Non-pigmented ciliary epithelial cell (primary cell): ENCODE results near the gene TMEM201.
"Not testable (repeated sequence)": the region's sequence is repeated elsewhere in the genome, so short reads cannot be mapped to it uniquely, and the experiment has no call there.

Experiments used
- DNase-seq: peaks from one replicate; pipeline ENCODE4 v3.0.0-alpha.2; 2010; ENCODE audit warnings: low read depth

Gene TMEM201, protein sequence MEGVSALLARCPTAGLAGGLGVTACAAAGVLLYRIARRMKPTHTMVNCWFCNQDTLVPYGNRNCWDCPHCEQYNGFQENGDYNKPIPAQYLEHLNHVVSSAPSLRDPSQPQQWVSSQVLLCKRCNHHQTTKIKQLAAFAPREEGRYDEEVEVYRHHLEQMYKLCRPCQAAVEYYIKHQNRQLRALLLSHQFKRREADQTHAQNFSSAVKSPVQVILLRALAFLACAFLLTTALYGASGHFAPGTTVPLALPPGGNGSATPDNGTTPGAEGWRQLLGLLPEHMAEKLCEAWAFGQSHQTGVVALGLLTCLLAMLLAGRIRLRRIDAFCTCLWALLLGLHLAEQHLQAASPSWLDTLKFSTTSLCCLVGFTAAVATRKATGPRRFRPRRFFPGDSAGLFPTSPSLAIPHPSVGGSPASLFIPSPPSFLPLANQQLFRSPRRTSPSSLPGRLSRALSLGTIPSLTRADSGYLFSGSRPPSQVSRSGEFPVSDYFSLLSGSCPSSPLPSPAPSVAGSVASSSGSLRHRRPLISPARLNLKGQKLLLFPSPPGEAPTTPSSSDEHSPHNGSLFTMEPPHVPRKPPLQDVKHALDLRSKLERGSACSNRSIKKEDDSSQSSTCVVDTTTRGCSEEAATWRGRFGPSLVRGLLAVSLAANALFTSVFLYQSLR

GRCh38 chr1:9588551-9589143 lies at the start of gene TMEM201:
Gene TMEM201, plus strand, starts transcription at chr1:9588911. Its CDS starts 20 bp downstream, at chr1:9588931.
- peak; percentile 23 for DNase-seq

DNA sequence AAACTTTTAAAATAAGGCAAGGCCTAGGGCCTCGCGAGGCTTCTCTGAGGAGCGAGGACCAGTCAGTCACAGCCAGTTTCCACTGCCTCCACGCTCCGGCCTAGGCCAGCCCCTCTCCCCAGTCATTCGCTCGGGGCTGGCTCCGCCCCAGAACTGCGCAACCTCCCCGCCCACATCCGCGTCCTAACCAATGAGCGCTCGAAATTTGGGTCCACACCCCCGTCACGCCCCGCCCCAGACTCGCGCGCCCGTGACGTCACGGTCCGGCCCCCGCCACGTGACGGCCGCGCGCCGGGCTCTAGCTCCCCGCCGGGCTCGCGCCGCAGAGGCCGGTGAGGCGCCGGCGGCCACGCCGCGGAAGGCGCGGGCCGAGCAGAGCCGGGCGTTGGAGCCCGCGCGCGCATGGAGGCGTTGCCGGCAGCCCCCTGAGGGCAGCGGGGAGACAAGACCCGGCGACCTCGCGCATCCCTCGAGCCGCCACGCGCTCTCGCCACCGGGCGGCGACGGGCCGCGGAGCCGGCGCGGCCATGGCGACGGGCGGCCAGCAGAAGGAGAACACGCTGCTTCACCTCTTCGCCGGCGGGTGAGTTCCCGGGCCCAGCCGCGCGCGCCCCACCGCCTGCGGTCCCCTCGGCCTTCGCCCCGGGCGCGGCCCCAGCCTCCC lies 49.4 kb upstream of the TMEM201 start, which contains the start of gene SLC25A33:
Gene SLC25A33, plus strand, starts transcription at position 301 of the 664 bp plus-strand sequence. Its CDS starts 227 bp downstream, at position 528.
- DNase-seq = peak; percentile 87

DNA sequence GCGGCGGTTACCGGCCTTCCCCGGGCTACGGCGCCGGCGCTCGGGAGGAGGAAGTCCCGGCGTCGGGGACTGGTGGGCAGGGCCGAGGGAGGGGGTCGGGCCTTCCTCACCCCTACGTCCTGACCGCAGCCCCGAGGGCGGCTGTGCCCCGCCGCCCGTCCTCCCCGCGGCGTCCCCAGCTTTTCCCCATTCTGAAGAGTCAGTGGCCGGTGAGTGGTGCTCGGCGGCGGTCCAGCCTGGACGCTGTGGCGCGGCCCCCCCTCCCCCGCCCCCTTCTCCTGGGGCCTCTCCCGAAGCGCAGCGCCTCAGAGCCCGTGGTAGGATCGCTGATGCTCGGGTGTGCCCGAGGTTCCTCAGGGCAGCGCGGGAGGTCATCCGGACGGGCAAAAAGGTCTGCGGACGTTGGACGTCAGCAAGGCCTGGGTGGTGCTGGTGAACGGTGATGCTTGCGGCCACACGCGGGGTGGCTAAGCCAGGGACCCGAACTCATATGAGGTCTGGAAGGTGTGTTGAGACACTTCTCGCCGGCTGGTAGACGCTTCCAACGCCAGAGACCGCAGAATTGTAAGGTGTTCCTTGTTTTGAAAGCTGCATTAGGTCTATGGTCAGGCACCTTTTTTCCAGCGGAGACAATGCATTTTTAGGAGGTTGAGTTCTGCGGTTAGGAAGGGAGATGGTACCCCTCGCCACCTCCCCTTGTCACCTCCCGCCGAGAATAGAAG lies 48.7 kb upstream of the TMEM201 start:
- DNase-seq = no peak

- no peak for DNase-seq
These were observed 46.3 kb upstream of the TMEM201 start for GRCh38 chr1:9542430-9542829.

- no peak for DNase-seq
These were observed 43.8 kb upstream of the TMEM201 start for GRCh38 chr1:9544926-9545325.

GRCh38 chr1:9549955-9550546 lies 38.7 kb upstream of the TMEM201 start:
- DNase-seq = no peak

DNA sequence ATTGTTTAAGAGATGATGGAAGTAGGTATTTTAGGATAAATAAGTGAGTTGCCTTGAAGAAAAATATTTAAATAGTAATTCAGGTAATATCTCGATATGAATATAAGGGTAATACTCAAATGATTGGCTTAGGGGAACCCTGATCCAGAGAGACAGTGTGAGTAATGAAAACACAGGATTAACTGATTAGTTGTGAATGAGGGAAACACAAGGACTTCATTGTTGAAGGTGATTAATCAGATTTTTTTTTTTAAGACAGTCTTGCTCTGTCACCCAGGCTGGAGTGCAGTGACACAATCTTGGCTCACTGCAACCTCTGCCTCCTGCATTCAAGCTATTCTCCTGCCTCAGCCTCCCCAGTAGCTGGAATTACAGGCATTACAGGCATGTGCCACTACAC lies 36.7 kb upstream of the TMEM201 start:
- no peak for DNase-seq

DNA sequence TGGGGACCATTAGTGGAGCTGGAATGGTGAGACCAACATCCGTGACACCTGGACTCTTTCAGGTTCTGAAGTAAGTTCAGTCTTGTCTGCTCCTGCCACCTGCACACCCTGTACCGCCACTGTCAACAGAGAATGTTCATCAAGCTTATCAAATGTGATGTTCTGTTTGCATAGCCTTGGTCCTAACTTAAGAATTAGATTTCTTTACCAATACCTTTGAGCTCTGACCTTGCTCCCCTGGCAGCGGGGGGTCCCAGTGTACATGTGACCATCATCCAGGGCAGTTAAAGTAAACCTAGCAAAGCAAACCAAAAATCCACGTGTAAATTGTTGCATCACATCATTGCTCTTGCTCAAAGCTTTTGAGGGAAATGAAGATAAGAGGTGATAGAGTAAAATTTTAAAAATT lies 35.0 kb upstream of the TMEM201 start:
- DNase-seq = no peak

GRCh38 chr1:9555942-9556341 lies 32.8 kb upstream of the TMEM201 start:
- no peak for DNase-seq

GRCh38 chr1:9557624-9558023 lies 31.1 kb upstream of the TMEM201 start:
- DNase-seq = no peak

DNA sequence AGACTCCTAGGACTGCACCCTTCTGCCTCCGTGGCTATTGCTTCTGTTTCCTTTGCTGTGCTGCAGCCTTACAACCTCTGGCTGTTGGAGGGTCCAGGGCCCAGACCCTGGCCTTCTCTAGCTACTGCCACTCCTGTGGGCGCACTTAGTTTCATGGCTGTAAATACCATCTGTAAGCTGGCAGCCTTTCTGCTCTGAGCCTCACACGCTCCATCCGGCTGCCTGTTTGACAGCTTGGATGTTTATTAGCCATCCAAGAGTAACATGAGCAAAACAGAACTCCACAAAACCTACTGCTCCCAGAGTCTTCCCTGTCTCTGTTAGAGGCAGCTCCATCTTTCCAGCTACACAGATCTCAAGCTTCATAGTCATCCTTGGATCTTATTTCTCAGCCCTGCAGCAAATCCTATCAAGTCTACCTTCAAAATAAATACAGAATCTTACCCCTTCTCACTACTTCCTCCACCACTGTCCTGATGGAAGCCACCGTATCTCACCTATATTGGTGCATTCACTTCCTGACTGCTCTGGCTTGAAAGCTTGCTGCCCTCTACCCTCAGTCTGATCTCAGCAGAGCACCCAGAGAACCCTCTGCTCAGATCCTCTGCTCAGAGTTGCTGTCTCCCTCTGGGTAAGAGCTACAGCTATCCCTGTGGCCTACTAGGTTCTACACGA lies 30.3 kb upstream of the TMEM201 start:
- DNase-seq = no peak

DNA sequence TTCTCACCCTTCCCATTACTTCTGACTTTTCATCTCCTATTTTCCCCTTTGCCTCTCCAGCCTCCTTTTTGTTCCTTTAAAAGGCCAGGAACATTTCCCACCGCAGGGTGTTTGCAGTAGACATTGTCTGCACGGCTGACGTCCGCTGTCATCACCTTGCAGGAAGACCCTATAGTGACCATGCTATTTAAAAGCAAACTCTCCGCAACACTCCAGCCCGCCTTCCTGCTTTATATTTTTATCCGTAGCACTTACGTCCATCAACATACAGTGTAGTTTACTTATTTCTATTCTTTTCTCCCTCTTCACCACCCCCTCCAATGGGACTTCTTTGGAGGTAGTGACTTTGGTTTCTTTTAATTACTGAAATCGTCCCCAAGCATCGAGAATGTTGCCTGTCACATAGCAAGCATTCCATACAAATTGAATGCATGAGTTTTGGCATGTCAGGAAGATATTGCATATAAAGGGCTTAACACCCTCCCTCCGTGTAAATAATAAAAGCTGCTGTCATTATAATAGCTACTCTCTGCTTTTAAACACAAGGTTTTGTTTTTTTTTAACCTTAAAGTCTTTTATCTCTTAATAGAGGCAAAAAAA lies 29.7 kb upstream of the TMEM201 start:
- DNase-seq = no peak

- DNase-seq = no peak
These were observed 29.0 kb upstream of the TMEM201 start for GRCh38 chr1:9559673-9560072.

GRCh38 chr1:9560090-9560489 lies 28.6 kb upstream of the TMEM201 start:
- not testable (repeated sequence) for DNase-seq

- peak; percentile 83 for DNase-seq
These were observed 27.3 kb upstream of the TMEM201 start for GRCh38 chr1:9561429-9561828.

DNA sequence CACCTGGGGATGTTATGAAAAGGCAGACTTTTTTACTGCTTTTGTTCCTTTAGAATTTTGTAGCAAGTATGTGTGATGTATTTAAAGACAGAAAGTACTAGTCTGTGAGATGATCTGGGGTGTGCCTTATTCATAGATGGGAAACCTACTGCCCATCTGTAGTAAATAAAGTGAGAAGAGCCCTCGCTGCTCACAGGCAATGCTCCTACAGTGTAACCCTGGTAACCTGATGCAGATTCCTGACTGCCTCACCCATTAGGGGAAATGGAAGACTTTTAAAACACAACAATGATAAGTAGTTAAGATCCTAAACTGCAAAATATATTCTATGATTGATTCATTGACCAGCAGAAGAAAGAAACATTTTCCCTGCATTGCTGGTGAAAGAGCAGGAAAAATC lies 19.4 kb upstream of the TMEM201 start:
- DNase-seq = no peak

DNA sequence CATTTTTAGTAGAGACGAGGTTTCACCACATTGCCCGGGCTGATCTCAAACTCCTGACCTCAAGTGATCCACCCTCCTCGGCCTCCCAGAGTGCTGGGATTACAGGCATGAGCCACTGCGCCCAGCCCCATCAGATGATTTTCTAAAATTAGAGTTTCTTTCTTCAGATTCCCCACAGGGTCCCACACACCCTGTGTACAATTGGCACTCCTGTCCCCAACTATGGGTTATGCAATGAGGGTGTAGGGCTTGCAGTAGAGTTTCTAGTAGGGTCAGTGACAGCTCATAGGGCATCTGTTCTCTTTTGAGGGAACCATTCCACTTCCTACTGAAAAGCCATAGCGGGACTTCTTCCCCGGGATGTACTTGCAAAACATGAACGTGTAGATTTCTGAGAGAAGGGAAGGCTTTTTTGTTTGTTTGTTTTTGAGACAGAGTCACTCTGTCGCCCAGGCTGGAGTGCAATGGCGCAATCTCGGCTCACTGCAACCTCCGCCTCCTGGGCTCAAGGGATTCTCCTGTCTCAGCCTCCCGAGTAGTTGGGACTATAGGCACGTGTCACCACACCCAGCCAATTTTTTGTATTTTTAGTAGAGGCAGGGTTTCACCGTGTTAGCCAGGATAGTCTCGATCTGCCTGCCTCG lies 17.7 kb upstream of the TMEM201 start:
- DNase-seq = not testable (repeated sequence)

GRCh38 chr1:9573723-9574122 lies 15.0 kb upstream of the TMEM201 start:
- DNase-seq = no peak

DNA sequence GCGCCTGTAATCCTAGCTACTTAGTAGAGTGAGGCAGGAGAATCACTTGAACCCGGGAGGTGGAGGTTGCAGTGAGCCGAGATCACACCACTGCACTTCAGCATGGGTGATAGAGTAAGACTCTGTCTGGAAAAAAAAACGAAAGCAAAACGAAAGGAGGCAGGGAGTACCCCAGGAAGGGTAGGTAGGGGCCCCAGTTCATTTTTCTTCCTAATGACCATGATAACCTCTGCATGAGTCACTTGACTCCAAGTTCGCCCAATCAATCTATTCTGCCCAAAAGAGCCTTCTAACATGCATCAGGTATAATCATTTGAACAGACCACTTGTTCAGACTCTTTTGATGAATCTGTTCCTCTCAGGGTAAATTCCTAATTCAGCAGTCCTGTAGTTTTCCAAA lies 13.2 kb upstream of the TMEM201 start:
- no peak for DNase-seq

GRCh38 chr1:9576903-9577302 lies 11.8 kb upstream of the TMEM201 start:
- DNase-seq = no peak
